Pulmonary artery endothelial cell (primary cell): ENCODE data around the gene CREB1. TPM values are rescaled to one million over a fixed set of nuclear protein-coding genes. Genes with fewer than 3 reads are reported as not detected.

ENCODE experiments used
- DNase-seq: peaks from one replicate; pipeline ENCODE4 v3.0.0-alpha.2; 2011; ENCODE audit warnings: low read depth, low spot score
- total RNA-seq: library from RNA; depleted of rRNA; stranded (reverse); fragments of >200 nt; gene quantifications from 2 replicates; pipeline ENCODE4 v1.2.3, GENCODE V29; 2014

CREB1 gene
- total RNA-seq, 1 donor from 2014 or later = 41.1 TPM

DNA sequence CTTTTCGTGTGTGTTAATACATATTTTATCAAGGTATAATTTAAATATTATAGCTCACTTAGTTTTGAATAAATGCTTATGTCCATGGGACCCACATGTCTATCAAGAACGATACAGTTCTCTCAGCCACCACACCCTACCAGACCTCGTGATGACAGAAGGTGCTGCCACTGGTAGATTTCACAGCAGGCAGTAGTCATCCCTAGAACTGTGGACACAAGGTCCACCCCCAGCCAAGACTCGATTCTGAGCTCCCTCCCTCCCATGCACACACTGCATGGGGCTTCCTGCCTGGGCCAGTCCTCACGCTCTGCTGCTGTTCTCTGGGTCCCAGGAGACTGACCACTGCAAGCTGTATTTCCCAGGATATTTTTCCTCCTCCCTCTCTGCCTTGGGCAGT lies 26.5 kb upstream of the CREB1 start:
- no peak for DNase-seq

DNA sequence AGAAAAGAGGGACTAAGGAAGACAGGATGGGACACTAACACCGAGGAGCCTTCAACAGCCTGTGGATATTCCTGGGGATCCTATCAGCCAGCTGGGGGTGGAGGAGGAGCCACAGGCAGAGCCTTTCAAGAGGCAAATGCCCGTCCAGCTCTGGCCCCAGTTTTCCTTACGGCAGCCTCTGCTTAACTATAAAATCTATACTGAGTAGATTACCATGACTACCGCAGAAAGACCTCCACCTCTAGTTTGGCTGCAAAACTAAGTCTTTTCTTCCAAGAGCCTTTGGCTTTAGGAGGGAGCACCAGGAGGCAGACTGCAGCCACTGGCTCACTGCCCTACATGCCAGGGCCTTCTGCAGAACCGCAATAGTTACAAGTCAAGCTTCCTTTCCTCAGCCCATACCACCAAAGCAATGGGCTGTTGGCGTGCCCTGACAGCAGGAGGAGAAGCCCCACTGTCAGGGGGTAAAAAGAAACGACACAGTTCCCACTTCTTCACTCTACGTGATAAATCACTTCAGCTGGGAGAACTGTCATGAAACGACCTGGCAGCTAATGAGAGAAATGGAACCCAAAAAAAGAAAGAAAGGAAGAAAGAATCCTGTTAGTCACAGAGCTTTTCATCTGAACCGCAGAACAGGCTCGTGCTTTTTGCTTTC lies 25.1 kb upstream of the CREB1 start:
- no peak for DNase-seq

DNA sequence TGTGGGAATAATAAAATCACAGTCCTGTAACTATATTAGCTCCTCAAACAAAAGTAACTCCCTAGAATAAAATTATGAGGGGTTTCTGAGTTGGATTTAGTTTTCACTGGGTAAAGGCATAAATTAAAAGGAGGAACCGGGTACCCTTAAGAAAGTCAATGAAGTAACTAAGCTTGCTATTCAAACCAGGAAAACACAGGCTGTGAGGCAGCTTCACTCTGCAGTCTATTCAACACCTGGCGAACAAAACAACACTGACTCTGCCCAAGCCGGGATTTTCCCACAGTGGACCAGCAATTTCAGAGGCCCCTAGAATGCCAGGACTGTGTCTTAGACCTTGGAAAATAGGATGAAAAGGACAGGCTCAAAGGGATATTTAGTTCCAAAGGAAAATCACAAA lies 24.6 kb upstream of the CREB1 start:
- no peak for DNase-seq

DNA sequence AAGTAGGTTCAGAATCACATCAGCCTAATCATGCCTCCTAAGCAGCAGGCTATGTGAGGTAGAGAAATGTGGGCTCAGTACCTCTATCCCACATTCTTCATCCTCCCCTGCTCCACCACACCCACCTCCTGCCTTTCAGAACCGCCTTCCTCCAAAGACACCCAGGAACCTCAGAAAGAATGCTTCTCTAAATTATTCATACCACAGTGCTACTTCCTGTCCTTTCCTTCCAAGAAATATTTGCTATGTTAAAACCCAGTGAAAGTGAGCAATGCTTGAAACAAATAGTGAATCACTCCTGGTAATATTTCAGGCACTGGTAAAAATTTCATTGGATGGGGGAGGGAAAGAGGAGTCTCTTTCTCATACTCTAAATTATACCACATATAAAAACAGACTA lies 24.0 kb upstream of the CREB1 start:
- DNase-seq = no peak

DNA sequence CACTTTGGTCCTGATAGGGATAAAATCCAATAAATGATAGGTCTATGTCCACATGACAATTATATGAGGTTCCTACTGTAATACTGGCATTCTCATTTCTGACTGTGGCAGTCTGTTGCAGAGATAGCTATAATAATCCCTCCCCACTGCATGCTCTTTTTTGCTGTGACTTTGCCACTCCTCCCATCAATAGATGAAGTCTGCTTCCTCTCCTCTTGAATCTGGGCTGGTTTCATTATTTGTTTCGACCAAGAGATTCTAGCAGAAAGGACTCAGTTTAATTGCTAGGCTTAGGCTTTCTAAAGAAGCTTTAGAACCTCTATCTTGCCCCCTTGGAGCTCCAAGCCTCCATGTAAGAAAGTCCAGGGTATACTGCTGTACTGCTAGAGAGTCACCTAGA lies 23.3 kb upstream of the CREB1 start:
- DNase-seq = no peak

DNA sequence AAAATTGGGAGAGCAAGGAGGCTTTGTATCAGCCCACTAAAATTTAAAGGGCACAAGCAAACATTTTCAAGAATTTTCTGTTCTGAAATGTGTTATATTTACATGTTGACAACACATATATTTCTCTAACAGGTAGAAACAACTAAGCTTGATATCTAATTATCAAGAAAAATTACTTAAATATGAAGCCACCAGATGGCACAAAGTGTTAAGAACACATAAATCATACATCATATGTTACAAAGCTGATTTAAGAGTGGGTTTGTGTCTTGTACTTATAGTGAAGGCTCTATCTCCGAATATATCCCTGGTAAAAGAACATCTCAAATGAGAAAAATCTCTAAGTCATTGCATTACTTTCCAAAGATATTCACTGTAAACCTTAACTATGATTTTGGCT lies 19.6 kb upstream of the CREB1 start:
- DNase-seq = no peak

DNA sequence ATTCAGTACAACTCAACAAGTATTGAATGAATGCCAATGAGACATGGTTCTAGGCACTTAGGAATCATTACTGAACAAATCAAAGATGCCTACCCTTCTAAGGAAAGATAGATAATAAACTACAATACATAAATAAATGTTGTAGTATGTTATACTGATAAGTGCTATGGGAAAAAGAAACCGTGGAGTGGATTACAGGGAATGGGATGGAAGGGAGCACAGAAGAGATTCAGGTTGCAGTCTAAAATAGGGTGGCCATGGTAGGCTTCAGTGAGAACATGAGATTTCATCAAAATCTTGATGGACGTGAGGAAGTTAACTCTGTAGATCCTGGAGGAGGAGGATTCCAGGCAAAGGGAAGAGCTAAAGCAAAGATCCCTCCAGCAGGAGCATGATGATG lies 17.9 kb upstream of the CREB1 start:
- no peak for DNase-seq

DNA sequence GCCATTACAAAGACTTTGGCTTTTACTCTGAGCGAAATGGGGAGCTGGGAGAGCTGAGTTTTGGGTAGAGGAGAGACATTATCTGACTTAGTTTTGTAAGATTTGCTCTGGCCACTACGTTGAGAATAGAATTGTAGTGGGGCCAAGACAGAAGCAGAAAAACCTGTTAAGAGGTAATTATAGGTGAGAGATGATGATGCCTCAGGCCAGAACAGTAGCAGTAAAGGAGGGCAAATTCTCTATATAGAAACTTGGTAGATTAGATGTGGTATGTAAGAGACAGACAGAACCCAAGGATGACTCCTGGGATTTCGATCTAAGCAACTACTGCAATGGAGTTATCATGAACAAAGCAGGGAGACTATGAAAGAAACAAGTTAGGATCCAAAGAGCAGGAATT lies 17.4 kb upstream of the CREB1 start:
- DNase-seq = no peak

DNA sequence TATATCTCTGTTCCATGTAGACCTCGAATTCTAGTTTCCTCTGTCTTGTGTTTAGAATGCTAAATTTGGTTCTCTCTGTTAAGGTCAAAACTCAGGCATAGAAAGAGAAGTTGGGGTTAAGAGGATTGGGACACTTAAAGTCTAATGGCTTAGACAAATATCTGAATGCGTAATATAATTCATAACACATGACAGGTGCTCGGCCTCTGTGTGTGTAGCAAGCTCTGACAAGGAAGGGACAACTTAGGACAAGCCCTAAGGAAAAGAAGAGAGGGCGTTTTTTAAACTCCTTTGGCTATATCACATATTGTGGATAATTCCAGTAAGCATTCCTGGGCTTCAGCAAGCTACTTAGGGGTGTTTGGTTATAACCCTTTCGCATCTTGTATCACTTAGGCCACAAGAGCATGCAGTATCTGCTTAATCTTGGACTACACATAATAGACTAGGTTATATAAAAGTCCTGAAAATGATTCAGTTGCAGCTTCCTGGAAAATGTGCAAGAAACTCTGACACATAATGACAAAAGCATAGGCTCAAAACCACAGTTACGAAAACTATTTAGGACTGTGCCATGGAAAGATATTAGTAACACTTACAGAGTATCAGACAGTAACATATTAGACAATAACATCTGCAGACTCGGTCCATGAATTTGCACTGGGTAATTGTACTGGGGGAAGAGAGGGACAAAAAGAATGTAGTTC lies 16.1 kb upstream of the CREB1 start:
- no peak for DNase-seq

DNA sequence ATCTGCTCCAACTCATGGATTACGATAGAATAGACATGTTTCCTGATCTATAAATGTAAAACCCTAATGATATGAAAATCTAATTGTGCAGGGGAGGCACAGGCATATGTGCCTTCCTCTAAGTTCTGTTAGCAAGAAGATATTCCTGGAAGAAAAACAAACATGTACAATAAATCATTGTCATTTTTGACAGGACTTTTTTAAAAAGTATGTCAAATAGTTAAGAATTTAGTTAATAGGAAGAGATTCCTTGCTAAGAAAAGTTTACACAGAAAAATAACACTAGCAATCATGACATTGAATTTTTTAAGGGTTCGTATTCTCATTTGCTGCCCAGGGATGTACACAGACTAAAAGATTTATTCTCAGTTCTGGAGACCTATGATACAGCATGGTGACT lies 15.3 kb upstream of the CREB1 start:
- DNase-seq = no peak

DNA sequence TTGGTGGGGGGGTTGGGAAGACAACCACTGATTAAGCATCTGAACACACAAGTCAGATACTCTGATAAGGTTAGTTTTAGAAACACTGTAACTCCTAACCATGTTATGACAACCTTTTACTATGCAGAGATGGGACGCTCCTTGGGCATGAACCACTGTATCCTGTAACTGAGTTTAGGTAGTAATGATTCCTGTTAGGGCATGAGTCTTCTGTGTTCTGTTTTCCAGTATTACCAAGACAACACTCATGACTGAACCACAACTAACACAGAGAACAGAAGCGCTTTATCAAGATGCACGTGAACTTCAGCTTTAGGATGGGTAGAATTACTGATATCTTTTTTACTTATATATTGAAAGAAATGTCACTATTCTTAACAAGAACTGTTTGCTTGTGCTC lies 14.1 kb upstream of the CREB1 start:
- DNase-seq = no peak

DNA sequence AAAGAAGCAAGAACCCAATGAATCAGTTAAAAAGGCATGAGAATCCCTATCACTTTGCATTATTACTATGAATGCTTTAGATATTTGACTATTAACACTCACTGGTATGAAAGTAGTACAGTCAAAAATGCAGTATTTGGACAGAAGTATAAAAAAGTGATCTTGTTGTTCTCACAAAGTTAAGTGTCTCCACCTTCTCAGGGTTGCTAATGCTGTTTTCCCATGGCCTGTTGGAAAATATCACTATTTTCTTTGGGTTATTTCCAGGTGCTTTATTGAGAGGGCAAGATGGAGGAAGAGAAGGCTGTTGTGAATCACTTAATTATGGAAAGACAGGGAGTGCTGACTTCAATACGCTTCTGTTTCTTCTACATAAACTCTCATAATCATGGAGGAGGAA lies 13.6 kb upstream of the CREB1 start:
- no peak for DNase-seq

DNA sequence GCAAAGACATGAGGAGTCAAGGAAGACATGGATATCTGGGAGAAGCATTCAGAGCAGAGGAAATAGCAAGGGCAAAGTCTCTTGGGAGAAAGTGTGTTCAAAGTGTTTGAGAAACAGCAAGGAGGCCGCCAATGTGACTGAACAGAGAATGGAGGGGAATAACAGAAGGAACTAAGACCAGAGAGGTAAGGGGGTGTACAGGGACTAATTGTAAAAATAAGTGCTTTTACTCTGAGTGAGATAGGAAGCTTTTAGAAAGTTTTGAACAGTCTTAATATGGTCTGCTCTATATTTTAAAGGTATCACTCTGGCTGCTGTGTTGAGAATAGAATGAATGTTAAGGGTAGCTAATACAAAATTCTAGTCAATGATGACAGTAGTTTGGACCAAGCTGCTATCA lies 6.8 kb upstream of the CREB1 start:
- no peak for DNase-seq

DNA sequence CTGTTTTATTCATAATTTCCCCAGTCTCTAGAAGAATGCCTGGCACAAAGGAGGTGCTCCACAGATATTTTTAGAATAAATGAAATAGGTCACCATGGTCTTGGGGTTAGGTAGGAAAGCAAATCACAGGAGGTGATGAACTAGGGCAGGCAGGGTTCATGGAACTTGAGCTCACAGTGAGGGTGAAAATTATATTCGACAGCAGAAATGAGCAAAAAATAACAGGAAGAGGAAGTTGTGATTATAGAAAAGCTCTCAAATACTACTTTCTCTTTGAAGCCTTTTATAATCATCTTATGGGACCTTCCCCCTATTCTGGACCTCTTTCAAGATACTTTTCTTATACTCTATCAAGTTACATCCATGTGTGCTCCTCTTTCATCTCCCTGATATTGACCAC lies 4.5 kb upstream of the CREB1 start:
- no peak for DNase-seq

DNA sequence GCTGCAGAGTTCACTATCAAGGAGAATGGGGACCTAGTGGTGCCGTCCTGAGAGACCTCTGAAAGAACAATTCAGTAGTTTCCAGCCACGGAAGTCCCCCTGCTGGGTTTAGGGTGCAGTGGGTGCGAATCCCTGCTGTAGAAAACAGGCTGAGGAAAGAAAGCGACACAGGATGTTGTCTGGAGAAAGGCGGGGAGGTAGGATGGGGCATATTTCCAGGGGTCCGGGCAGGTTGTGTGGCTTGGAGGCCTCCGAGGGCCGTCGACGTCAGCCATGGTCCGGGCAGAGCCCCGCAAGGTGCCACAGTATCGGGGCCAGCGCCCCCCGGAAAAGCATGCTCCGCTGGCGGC lies 807 bp upstream of the CREB1 start:
- DNase-seq = no peak

DNA sequence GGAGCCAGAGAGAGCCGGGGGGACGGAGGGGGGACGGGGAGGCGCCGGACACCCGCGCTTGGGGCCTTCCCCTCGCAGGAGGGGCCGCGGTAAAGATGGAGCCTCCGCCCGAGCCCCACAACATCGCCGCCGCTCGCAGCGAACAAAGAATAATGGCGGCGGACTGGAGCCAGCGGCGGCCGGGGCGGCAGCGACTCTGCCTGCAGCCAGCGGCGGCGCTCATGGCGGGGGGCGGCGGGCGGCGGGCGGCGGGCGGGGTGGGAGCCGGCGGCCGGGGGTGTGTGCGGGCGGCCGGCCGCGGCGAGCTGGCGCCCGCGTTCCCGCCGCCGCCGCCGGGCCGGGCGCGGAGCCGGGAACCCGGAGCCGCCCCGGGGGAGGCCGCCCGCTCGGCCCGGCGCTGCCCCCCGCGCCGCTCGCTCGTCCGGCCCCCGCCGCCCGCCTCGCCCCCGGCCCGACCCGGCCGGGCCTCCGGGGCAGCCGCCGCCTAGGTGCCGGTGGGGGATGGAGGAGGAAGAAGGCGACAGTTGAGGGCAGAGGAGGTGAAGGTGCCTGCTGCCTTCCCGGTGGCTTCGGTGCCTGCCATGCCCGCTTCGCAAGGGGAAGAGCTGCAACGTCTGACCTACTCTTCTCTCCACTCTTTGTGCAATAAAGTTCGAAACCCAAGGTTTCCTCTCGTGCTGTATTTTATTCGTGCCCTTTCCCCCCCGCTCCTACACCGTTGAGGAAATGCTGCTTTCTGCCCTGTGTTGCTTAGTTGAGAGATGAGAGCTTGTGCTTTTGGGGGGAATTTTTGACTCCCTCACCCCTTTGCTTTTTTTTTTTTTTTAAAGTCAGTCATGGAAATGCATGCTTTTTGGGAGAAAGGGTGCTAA lies 634 bp downstream of the CREB1 start:
- DNase-seq = no peak

DNA sequence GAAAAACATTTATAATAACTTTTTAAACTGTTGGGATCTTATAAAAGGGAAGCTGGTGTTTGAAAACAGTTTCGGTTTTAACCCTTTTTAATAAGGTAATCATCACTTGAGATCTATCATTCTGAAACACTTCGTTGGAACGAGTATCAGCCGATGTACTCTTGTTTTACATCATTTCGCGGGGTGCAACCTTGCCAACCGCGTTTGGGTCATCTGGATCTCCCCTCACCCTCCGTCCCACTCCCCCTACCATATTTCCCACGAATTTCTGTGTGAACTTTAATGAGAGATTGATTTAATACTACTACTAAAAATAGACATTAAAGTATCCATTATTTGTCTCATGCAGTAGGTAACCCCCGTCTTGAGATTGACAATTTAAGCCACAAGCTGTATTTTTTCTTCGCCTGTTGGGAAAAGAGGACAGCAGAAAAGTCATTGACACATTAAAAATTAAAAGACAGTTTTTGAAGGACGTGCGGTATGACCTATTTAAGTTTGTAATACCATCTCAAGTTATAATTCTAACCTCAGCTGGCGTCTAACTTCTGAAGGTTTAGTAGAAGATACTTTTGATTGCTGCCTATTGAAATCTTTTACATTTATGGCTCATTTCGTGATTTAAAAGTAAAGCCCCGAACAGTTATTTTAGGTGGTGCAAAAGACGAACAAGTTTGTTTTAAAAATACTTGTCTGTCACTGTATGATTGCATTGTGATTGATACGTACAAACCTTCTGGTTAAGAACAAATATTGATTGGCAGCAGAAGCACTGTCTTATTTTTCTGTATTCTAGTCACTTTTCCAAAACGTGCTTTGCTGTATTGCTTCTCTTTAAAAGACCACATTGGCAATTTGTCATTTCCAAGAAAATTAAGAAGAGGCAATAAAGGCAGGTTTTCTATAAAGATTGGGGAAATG lies 1.5 kb downstream of the CREB1 start:
- DNase-seq = no peak

DNA sequence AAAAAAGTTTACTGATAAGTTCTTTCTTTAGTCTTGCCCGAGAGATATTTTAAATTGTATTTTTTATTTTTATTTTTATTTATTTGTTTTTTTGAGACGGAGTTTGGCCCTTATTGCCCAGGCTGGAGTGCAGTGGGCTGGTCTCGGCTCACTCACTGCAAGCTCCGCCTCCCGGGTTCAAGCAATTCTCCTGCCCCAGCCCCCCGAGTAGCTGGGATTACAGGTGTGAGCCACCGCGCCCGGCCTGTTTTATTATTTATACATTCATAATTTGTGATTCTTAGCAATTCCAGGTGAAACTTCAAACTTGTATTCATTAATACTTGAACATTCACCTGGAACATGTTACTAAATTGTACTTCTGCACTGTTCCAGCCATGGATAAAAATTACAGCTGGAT lies 2.9 kb downstream of the CREB1 start:
- DNase-seq = no peak

DNA sequence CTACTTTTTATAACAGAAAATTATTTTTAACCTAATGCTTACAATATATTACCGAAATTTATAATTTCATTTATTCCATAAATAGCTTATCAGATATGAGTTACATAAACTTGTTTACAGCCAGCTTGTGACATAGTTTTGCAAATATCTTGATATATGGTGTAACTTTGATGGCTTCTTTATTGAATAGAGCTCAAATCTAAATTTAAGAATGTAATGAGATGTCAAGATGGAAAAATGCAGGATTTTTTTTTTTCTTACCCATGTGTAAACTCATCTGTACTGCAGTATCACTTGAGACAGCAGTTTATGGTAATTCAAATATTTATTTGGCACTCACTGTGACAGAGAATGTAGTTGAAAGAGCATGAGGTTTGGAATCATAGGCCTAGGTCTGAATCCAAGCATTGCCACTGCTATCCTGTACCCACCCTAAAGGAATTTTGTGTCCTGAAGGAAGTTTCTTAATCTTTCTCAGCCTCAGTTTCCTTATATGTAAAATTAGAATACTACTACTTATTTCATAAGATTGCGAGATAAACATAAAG lies 3.8 kb downstream of the CREB1 start:
- no peak for DNase-seq

DNA sequence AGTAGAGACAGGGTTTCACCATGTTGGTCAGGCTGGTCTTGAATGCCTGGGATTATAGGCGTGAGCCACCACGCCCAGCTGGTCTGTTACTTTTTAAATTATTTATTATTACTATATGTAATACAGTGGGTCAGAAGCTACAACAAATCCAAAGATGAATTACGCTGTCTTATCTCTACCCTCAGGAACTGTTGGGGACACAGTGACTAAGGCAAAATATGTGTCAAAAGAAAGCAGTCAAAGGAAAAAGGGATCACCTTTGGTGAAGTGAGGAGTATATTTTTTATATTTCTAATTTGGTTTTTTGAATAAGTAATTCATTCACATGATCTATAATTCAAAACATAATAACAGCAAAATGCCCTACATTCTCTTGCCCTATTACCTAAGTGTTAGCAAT lies 4.7 kb downstream of the CREB1 start:
- DNase-seq = no peak

DNA sequence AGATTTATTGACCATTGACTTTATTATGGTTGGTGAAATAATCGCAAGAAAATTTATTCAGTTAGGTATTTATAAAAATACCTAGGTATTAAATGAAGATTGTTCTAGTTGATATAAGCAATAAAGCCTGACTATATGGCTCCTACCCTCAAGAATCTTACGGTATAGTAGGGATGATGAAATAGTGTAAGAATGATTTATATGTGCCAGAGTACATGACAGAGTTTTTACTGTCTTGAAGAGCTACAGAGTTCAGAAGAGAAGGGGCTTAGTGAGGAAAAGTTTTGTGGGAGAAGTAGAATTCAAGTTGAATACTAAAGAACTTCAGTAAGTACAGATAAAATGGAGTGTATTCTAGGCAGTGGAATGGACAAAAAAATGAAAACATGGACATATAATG lies 9.7 kb downstream of the CREB1 start:
- DNase-seq = no peak
